Heart left ventricle (tissue), 16 donors: ENCODE results near the gene YIF1A. TPM values are rescaled to one million over a fixed set of nuclear protein-coding genes. Genes with fewer than 3 reads are reported as not detected.
A peak's percentile ranks its signal among the peaks of the same experiment; 100 is the strongest.

Source experiments
- ATAC-seq, 4 donors: fragments of 200-7000 bp; cut with Tn5 transposase; one replicate each; pipeline ENCODE4 v1.9.1; 2020 to 2022; ENCODE audit warnings: moderate library complexity in 4 of 4, mild to moderate bottlenecking in 3 of 4, moderate number of reproducible peaks in 1 of 4
- DNase-seq, 5 donors: peaks; one replicate each; pipeline ENCODE4 v3.0.0-alpha.2; 2020
- H3K27ac ChIP-seq, 12 donors: fragments of 200-600 bp; sonication (generic) in 4 of 12; one replicate each; pipeline versions ENCODE4 v1.5.0 to v1.8.0; 2016 to 2022; ENCODE audit warnings: mild to moderate bottlenecking in 2 of 12
- H3K27me3 ChIP-seq, 9 donors: fragments of 200-600 bp; sonication (generic) in 2 of 9; one replicate each; pipeline versions ENCODE4 v1.5.1 to v1.8.0; 2016 to 2022; ENCODE audit warnings: mild to moderate bottlenecking in 3 of 9
- H3K36me3 ChIP-seq, 9 donors: fragments of 200-600 bp; sonication (generic) in 2 of 9; one replicate each; pipeline versions ENCODE4 v1.5.0 to v1.8.0; 2018 to 2022; ENCODE audit warnings: mild to moderate bottlenecking in 2 of 9
- H3K4me1 ChIP-seq, 12 donors: fragments of 200-600 bp; sonication (generic) in 4 of 12; one replicate each; pipeline versions ENCODE4 v1.5.0 to v1.8.0; 2016 to 2022; ENCODE audit warnings: mild to moderate bottlenecking in 3 of 12
- H3K4me3 ChIP-seq, 12 donors: fragments of 200-600 bp; sonication (generic) in 4 of 12; one replicate each; pipeline versions ENCODE4 v1.5.0 to v1.8.0; 2017 to 2022; ENCODE audit warnings: mild to moderate bottlenecking in 9 of 12, moderate library complexity in 4 of 12
- H3K9me3 ChIP-seq, 12 donors: fragments of 200-600 bp; sonication (generic) in 4 of 12; one replicate each; pipeline versions ENCODE4 v1.5.0 to v1.8.0; 2016 to 2022; ENCODE audit warnings: mild to moderate bottlenecking in 1 of 12
- CTCF ChIP-seq, 12 donors: fragments of 200-600 bp; sonication (generic) in 4 of 12; IDR thresholded peaks; one replicate each; pipeline versions ENCODE4 v1.5.0 to v1.8.0; 2018 to 2022; ENCODE audit warnings: antibody characterized with exemption in 12 of 12, mild to moderate bottlenecking in 5 of 12
- POLR2A ChIP-seq, 2 donors: fragments of 450-650 bp; IDR thresholded peaks; one replicate each; pipeline ENCODE4 v1.6.1; 2017; ENCODE audit warnings: antibody characterized with exemption in 2 of 2, mild to moderate bottlenecking in 2 of 2, moderate library complexity in 2 of 2
- WGBS, 4 donors: extraction: QIAGEN DNeasy Blood & Tissue Kit in 2 of 4; methylation state at CpG; one replicate each; pipeline versions ENCODE4 v1.1.5 to v1.1.7; 2013 to 2018; 5-methylcytosine and 5-hydroxymethylcytosine counted together
- intact Hi-C, 10 donors: fragments of 100-400 bp; cut with DNase I; formaldehyde crosslinking; loops; one replicate each; pipeline versions ENCODE4 v1.11.1 to v1.14.2; 2022
- polyA plus RNA-seq, 2 donors: library from polyadenylated mRNA; stranded (reverse); fragments of 200-250 nt; gene quantifications; one replicate each; pipeline ENCODE4 v1.2.3, GENCODE V29; 2013
- total RNA-seq, 9 donors: library from RNA; depleted of rRNA in 2 of 9; stranded (reverse); fragments of >200 nt in 2 of 9; fragmentation: NEBNext Ultra II Directional in 3 of 9; extraction: Animal tissue kit (Norgen Biotek cat#: 25700) in 3 of 9; gene quantifications; one replicate each; pipeline versions ENCODE4 v1.1.0 to v1.2.4, GENCODE V29; 2016 to 2023
- donor health status: ischemic (EF 13 %, LVEDD 7.1; RV severe dilation, severe dysfunction).
- donor health status: healthy with polysubstance abuse.
- donor health status: DM: no; HTN: yes; CAD: no.
- donor health status: DM: no; HTN: no; CAD: no.
- donor health status: ischemic (EF 25% LVEDD 6.9; RV normal size, moderate dysfunction).
- donor health status: ischemic (EF 25% LVEDD 5.7; RV mildly dilated, moderate dysfunction).
- donor health status: healthy.
- donor health status: DM: yes; HTN: yes; CAD: no.
- donor health status: ischemic (EF 35%, LVEDD 5.7; RV mildly dilated, moderate dysfunction).
- donor health status: nonischemic (EF 11% LVEDD 7.7; RV severe dilation, severe dysfunction).
- donor health status: DM: yes; HTN: yes; CAD: no.
- donor health status: PGD.
- donor health status: ischemic (EF 29% LVEDD 5.4; RV normal size, mild dysfunction).
- donor health status: nonischemic (EF 23%, LVEDD 6.1; RV moderate dilation, normal function).

The YIF1A gene
- total and polyA plus RNA-seq, 11 donors: 41.6 to 136 (median 65.3) TPM

- DNase-seq: no peak
- intact Hi-C loops: loop anchor here in 5 of 10 donors (10.0 kb wide), 1 partner anchor 56 kb away; no protein-coding TSS in a partner anchor
- H3K4me3 ChIP-seq: no peak overlapping the region
- peaks cover 0 to 28% (median 16%) of the 10 kb centered on the region in 9 donors for H3K36me3 ChIP-seq
- peaks cover 0 to 30% (median 19%) of the 10 kb centered on the region in 12 donors for H3K4me1 ChIP-seq
- no peak for TF ChIP-seq POLR2A (IDR thresholded peaks at IDR 0.05)
- no peak for TF ChIP-seq CTCF (IDR thresholded peaks at IDR 0.05)
- H3K27ac ChIP-seq: no peak overlapping the region
- H3K27me3 ChIP-seq: no peaks in the 10 kb centered on the region
- no peak for ATAC-seq
- WGBS, 4 donors: 76 to 83% (median 79%) methylated on average over 12 to 14 of the region's 14 CpGs
- no peaks in the 10 kb centered on the region for H3K9me3 ChIP-seq
These were observed 8.5 kb downstream of the YIF1A start for GRCh38 chr11:66280428-66280827.

- WGBS, 4 donors: 66 to 72% (median 70%) methylated on average over 15 of the region's 15 CpGs
- no peak for ATAC-seq
- no peaks in the 10 kb centered on the region for H3K27me3 ChIP-seq
- no peak overlapping the region for H3K27ac ChIP-seq
- H3K9me3 ChIP-seq: no peaks in the 10 kb centered on the region
- H3K36me3 ChIP-seq: peaks cover 0 to 27% (median 22%) of the 10 kb centered on the region in 9 donors
- intact Hi-C loops: no loop called here
- H3K4me1 ChIP-seq: peaks cover 0 to 26% (median 15%) of the 10 kb centered on the region in 12 donors
- H3K4me3 ChIP-seq: no peak overlapping the region
- TF ChIP-seq CTCF (IDR thresholded peaks at IDR 0.05): no peak
- TF ChIP-seq POLR2A (IDR thresholded peaks at IDR 0.05): no peak
- DNase-seq: peak in 1 of 5 donors; percentile 37
These were observed 9.7 kb downstream of the YIF1A start for GRCh38 chr11:66279092-66279734.

- Histone ChIP-seq H3K4me1 (peaks cover 0 to 26% (median 15%) of the 10 kb centered on the region in 12 donors), H3K27me3 (no peaks in the 10 kb centered on the region), H3K9me3 (no peaks in the 10 kb centered on the region), H3K27ac (no peak overlapping the region), H3K4me3 (peak overlapping the region in 5 of 12 donors; percentile 15 to 53 (median 23)), H3K36me3 (peaks cover 0 to 31% (median 28%) of the 10 kb centered on the region in 9 donors)
- intact Hi-C loops: no loop called here
- ATAC-seq (no peak), DNase-seq (no peak)
- TF ChIP-seq POLR2A (IDR thresholded peaks at IDR 0.05): no peak
- TF ChIP-seq CTCF (IDR thresholded peaks at IDR 0.05): no peak
- WGBS, 4 donors: 1 to 12% (median 6%) methylated on average over 20 to 45 of the region's 45 CpGs
These were observed 10.4 kb downstream of the YIF1A start for GRCh38 chr11:66278363-66279091.
